ENCODE data around the gene INKA2. TPM values are rescaled to one million over a fixed set of nuclear protein-coding genes. Genes with fewer than 3 reads are reported as not detected.
"Not testable (repeated sequence)": the region's sequence is repeated elsewhere in the genome, so short reads cannot be mapped to it uniquely, and the experiment has no call there.

Gene INKA2
- total RNA-seq, 1 experiment from 2014 or later: 0.67 TPM

DNA sequence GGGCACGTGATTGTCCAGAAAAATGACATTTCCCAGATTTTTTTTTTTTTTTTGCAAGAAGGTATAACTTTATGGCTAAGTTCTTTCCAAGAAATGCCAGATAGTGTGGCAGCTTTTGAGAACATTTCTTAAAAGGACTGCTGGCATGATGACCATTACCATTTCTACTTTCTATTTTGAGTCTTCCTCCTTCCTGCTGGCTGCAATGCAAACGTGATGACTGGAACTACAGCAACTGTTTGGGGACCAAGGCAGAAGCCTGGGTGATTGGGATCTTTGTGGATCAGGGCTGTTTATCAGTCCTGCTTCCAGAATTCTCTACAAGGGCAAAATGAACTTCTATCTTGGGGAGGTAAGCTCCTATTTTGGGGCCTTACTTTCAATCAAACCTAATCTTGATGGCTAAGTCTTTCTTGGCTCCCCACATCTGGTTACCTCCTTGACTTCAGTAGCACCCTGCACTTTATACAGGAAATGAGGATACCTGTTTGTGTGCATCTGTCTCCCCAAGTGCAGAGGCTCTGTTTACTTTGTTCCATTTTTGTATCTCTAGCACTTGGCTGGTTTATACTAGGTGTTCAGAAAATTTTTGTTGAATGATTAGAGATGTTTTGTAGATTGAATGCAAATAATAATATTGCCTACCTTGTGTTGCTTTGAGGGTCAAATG lies 12.8 kb upstream of the INKA2 start:
- no peak for DNase-seq (ENCODE audit: extremely low read depth, low read depth)

DNA sequence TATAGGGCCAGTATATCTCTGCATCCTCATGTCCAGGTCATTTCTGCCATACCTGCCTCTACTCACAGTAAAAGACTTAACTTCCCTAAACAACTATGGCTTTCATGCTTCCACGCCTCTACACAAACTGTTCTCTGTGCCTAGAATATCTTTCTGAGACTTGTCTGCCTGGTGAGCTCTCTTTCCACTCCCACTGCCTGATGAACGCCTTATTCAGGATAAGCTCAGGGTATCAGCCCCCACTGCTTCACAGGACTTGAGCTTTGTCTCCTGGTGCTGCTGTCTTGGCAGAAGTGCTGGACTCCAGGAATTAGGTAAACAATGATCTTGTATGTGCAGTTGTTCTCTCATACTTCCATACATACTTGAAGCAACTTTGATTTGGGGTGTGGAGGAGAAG lies 11.7 kb upstream of the INKA2 start:
- no peak for DNase-seq (ENCODE audit: extremely low read depth, low read depth)

DNA sequence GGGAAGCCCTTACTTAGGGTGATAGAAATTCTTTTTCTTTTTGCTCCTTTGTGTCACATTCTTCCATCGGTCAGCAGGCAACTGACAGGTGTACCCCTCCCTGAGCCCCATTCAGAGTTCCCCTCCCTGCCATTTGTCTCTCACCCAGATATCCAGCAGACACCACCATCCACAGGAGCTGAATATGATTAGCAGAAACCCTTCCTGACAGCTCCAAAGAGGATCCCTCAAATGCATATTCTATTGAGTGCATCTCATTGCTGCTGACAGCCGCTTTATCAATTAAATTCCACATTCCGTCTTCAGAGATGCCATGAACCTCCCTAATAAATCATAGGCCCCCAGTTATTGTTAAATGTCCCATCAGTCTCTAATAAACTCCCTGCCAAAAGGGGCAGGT lies 10.4 kb upstream of the INKA2 start:
- no peak for DNase-seq (ENCODE audit: extremely low read depth, low read depth)

DNA sequence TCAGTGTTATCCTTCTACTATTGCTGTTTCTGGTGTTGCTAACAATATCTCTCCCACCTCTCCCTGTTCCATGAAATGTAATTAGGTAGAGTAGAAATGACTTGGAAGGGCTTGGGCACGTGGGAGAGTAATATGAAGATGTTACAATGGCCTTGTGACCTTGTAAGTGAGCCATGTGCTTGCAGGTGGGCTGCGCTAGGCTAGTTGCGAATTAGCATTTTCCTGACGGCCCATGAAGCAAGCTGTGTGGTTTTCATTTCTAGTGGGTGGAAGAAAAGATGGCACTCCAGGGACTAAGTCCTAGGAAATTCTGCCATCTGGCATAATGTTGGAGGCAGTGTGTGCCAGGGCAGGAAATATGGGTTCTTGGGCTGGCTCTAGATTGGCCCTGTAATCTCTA lies 8.8 kb upstream of the INKA2 start:
- no peak for DNase-seq (ENCODE audit: extremely low read depth, low read depth)

DNA sequence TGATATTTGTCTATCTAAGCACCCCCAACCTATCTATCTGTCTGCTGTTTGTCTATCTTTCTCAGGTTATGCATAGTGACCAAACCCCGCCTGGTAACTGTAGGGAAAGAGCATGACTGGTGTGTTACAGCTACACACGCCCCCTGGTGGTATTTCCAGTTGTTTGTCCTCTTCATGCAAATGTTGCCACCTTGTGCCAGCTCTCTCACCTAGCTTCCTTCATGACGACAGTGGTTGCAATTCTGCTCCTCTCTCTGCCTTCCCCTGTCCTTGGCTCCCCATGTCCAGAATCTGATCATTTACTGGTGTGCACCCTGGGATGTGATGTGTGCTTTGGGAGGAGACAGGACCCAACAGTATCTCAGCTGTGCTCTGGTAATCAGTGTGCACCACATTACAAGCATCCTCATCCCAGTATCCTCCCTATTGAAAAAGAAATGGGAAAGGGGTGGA lies 8.1 kb upstream of the INKA2 start:
- peak; percentile 49 for DNase-seq (ENCODE audit: extremely low read depth, low read depth)

DNA sequence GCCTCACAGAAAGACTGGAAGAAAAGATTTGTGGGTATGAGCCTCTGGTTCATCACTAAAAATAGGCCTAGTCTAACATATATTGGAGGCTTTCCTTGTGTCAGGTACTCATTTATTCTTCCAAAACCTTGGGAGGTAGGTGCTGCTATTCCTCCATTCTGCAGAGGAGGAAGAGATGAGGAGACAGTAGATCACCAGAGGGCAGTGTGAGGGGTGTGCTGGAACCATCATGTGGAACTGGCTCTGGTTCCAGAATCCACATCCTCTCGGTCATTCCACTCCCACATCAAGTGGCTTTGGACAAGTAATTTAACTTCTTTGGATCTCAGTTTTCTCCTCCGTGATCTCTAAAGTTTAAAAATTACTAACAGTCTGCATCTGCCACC lies 7.4 kb upstream of the INKA2 start:
- no peak for DNase-seq (ENCODE audit: extremely low read depth, low read depth)

DNA sequence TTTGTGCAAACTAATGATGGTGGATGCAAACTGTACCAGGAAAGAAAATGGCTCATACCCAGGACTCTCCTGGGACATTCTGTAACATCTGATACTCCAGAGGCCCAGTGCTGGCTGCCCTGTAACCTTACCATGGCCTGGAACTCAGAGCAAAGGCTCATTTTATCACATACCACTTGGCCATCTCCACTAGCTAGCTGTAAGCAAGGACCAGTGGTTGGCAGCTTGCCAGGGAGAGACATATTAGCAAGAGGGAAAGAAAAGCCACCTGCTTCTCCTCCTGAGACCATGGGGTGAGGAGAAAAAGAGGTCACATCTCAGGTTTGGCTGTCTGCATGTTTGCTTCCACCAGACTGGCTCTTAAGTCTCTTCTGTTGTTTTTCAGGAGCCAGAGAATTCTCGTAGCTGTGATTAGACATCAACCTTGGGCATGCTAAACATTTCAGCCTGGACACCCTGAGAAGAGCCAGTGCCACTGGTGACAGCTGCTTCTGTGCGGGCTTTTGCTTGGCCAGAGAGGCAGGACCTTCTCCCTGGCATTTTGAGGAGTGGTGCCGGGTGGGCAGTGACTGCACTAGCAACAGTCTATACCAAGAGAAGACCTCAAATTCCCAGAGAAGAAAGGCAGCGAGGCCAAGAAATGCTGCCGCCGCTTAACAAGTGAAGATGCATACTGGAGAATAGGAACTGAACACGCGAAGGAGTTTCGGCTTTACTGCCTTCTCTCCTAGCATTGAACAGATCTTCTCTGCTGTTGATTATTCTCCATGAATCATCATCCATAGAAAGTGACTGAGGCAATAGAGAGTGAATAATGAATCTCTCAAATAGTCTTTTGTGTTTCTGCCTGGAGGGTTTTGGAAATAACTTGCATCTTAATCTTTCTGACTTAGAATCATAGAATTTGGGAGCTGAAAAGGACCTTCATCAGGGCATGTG lies 6.7 kb upstream of the INKA2 start:
- no peak for DNase-seq (ENCODE audit: extremely low read depth, low read depth)

DNA sequence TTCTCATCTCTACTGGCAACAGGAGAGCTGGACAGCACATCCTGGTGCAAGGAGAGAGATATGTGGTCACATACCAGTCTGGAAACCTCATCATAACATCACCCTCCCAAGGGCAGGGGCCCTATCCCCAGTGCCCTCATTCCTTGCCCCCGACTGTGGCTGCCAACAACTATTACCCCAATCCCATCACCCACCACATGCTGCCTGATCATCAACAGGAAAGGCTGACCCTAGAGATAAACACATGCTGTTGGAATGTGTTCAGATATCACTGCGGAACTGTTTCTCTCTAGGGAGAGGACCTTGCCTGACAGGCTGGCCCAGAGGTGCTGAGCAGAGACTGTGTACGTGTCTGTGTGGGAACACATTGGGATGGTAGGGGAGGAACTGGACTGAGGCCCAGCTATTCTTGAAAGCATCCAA lies 4.5 kb upstream of the INKA2 start:
- no peak for DNase-seq (ENCODE audit: extremely low read depth, low read depth)

DNA sequence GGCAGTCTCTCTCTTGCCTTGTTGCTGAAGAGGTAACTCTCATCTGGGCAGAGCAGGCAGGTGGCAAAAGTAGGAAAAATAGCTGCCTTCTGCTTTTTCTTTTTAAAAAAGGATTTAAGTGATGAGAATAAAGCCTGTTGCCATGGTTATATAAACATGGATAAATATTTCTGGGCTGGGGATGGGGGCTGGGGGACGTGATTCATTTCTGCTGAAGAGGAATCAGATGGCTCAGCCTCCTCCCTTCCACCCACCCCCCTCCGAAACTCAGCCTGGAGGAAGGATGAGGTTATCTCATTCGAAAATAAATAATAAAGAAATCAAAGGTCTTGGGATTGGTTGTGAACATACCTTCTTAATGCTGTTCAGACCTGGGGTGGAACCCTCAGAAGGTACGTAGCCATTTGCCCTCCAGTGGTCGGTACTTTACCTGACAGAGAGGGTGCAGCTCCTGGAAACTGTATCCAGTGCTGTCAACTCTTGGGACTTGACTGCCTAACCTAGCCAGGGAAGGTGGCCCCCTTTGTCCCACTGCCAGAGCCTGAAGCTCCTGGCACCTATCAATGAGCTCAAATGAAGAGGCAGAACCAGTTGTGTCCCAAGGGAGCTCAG lies 3.8 kb upstream of the INKA2 start:
- DNase-seq (ENCODE audit: extremely low read depth, low read depth): no peak

DNA sequence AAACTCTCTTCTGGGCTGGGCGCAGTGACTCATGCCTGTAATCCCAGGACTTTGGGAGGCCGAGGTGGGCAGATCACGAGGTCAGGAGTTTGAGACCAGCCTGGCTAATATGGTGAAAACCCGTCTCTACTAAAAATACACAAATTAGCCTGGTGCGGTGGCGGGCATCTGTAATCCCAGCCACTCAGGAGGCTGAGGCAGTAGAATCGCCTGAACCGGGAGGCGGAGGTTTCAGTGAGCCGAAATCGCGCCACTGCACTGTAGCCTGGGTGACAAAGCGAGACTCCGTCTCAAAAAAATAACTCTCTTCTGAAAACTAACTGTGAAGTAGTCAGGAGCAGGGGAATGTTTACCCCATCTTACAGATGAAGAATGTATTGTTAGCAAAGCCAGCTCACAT lies 3.1 kb upstream of the INKA2 start:
- DNase-seq (ENCODE audit: extremely low read depth, low read depth): not testable (repeated sequence)

DNA sequence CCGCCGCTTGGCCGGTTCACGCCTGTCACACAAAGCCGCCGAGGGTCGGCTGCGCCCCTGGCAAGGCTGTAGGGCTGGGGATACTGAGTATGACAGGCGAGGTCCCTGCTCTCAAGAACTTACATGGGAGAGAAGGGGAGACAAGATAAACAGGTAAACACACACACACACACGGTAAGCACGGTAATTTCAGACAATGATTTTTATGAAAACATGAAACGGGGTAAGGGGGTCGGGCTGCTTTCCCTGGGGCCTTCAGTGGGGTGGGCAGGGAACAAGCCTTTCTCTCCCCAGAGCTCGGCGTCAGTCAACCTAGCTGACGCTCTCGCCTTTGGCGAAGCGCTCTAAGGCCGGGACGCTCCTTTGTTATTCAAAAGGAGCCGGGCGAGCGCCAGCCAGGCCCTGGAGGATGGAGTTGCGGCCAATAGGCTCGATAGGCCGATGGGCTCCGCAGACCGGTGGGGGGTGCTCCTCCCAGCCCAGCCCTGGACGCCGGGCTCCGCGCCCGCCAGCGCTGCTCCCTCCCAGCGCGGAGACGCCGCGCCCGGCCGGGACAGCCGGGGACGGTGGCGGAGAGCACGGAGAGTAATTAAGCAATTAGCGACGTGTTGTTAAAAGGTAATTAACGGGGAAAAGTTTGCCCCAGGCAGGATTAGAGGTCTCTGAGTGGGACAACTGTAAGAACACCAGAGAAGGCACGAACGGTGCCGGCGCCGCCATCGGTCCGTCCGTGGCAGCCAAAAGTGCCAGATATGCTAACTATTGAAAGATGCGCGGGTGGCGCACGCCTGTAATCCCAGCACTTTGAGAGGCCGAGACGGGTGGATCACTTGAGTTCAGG lies 950 bp upstream of the INKA2 start:
- no peak for DNase-seq (ENCODE audit: extremely low read depth, low read depth)

DNA sequence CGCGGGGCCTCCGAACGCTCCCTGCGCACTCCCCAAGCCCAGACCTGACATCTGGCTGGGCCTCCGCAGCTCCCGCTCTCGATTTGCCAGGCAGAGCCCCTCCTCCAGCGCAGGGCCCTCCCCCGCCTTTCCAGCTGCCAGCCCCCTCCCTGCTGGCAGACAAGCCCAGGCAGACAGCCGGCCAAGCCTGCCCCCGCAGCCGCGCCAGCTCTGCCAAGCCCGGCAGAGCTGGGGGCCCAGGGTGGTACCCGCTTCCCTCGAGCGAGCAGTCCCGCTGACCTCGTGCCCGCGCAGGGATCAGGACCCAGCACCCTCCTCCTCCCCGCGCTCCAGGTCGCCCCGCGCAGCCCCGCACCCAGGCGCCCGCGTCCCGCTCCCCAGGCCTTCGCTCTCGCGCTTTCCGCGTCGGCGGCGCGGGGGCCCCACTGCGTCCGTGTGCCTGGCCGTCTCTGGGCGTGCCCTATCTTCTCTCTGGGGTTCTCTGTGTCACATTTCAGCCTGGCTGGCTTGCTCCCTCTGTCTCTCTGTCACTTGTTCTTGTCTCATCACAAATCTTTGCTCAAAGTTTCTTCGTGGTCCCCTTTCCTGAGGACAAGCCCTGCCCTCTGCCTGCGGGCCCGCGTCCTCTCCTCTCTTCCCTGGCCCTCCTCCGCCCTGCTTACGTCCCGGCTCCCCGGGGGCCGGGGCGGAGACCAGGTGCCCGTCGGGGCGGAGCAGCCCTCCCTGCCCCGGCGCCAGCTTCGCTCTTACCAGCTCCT lies 580 bp downstream of the INKA2 start:
- peak; percentile 44 for DNase-seq (ENCODE audit: extremely low read depth, low read depth)

DNA sequence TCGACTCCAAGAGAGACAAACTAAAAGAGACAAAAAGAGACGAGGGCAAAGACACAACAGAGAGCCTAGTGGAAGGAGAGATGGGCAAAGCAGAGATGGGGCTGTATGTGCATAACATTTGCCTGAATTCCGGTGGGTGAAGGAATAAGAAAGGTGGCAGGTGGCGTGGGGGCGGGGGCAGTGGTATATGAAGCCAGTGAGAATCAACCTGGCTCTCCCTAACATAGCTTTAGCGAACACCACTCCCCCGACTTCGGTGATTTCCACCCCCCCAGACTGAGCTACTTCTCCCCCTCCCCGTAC lies 1.1 kb downstream of the INKA2 start:
- DNase-seq (ENCODE audit: extremely low read depth, low read depth): no peak

DNA sequence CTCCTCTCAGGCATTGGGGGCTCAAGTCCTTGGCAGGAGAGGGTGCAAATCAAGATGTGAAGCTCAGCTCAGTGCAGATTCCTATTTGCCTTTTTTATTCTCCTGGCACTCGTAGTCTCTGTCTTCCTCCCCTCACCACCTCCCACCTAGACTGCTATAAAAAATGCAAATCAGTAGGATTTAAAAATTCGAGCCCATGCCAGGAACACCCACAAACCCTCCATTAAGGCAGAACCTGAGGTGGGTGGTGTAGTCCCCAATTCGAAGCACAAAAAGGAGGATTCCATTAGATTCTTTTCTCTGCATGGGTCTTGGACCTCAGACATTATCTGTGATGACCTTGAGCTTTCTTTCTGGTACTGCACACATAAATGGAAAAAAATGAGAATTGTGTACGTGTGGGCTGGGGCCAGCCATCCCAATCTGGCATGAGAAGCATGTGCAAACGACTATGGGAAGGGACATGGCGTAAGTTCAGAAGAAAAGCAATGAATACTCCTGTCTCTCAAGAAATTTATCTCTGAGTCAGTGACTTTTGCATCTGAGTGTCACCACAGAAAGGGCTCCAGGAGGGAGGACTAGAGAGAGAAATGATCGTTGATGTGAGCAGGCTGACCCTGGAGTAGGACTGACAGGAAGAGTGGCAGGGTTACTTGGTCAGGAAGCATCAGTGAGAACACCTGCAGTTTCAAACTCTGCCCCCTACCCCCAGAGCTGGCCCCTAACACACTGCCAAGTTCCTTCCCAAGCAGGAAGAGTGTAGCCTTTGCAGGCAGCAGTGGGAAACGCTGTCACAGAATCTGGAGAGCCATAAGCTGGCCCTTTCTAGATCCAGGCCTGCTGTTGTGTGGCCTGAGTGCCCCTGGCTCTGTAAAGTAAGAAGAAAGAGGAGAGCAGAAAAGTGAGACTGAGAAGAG lies 1.7 kb downstream of the INKA2 start:
- DNase-seq (ENCODE audit: extremely low read depth, low read depth): no peak

DNA sequence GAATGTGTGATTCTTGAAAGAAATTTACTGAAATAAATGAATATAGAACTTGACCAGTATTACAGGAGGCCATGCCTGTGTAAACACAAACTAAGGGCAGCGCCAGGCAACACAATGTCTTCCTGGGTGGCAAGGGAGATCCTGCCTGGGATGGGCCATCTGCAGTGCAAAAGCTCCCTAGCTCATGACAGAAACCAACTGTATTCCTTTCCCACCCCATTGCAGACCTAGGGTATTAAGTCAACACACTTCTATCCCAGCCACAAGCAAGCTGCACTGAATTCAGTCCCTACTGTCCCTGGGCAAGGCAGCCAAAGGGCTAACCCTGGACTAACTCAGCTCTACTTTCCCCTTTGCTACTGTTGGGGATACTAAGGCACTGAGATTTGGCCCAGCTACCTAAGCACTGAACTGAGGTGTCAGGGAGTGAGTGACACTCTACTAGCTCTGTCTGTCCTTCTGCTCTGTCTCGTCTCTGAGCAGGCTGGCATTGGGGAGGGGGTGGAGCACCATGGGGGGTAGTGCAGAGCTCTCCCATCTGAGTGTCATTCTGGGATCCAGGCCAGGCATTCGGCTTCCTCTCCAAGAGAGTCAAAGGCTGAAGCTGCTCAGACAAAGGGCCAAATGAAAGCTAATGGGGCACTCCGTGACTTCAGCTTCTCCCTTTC lies 2.5 kb downstream of the INKA2 start:
- DNase-seq (ENCODE audit: extremely low read depth, low read depth): no peak

DNA sequence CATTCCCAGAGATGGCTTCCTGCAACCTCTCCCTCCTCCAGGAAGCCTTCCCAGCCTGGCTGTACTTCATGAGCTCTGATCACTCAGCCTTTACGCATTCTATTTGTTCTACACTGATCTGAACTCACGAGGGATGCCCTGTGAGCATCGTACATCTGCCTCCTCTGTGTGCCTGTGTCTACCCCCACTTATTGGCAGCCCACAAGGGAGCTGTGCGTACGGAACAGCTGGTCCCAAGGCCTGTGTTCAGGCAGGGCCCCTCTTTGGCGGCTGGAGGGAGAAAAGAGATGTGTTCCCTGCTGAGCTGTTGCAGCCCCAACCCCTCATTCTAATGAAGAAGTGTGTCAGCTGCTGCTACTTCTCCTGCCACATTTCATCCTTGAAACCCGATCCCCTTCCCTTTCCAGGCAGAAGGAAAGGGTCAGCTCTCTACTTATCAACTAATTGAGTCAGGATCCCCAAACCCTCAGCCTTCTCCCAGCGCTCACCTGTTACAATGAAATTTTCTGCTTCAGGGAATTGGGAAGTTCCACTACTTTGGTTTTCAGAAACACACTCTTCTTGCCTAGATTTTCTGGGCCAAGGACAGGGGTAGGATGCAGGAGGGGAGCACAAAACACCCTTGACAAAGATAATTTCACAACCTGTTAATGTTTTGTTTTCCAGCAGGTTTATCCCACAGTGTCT lies 3.2 kb downstream of the INKA2 start:
- no peak for DNase-seq (ENCODE audit: extremely low read depth, low read depth)

DNA sequence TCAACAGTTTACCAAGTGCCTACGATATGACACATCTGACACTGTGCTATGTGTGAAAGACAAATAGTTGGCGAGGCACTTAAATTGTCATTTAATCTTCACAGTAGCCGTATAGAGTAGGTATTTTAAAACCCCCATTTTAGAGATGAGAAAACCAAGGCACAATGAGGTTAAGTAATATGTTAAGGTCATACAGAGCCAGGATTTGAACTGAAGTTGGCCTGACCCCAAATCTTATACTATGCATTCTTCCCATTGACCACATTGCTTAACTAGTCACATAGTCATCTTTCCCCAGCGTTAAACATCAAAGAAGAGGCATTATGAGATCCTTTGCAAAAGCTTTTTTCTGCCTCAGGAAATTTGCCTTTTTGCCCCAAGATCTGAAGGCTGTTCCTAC lies 3.9 kb downstream of the INKA2 start:
- no peak for DNase-seq (ENCODE audit: extremely low read depth, low read depth)

DNA sequence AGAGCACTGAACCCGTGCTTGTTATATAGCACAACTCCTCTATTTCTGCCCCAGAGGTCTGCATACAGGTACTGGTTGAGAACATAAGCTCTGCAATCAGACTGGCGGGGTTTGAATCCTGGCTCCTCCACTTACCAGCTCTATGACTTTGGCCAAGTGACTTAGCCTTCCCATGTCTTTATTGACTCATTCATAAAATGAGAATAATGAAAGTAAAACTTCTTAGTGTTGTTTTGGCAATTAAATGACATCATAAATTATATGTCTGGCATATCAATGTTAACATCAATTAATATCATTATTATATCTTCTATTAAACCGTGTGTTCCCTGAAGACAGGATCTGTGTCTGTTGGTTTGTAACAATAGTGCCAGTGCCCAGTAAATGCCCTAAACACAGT lies 4.3 kb downstream of the INKA2 start:
- DNase-seq (ENCODE audit: extremely low read depth, low read depth): no peak

Measured in NCI-H460 (cell line).